ENCODE measurements around the gene OCRL.

The OCRL gene

GRCh38 chrX:129534816-129535578, 5.1 kb upstream of the OCRL start:
- no peak for ATAC-seq (ENCODE audit: insufficient read depth, low read depth)
- H3K4me2 ChIP-seq (ENCODE audit: insufficient read depth, low read length), result no peak overlapping the region
- no peaks in the 10 kb centered on the region for H3K79me2 ChIP-seq (ENCODE audit: insufficient read depth, low read length)
- no peaks in the 10 kb centered on the region for H3K27me3 ChIP-seq (ENCODE audit: insufficient read depth, low read length, poor library complexity)
- H3K9ac ChIP-seq (ENCODE audit: low read depth, low read length), result no peak overlapping the region
- H4K20me1 ChIP-seq (ENCODE audit: insufficient read depth, low read length), result no peaks in the 10 kb centered on the region
- H3K4me1 ChIP-seq (ENCODE audit: insufficient read depth, low read length), result peaks cover 4% of the 10 kb centered on the region
- no peak for DNase-seq
- no peaks in the 10 kb centered on the region for H3K36me3 ChIP-seq (ENCODE audit: insufficient read depth, low read length)
- H3K27ac ChIP-seq (ENCODE audit: low read length), result no peak overlapping the region
- no peaks in the 10 kb centered on the region for H3K9me3 ChIP-seq (ENCODE audit: insufficient read depth, low read length, severe bottlenecking)
- H3K4me3 ChIP-seq (ENCODE audit: low read depth in 1 of 2, low read length in 2 of 2), result no peak overlapping the region
- TF ChIP-seq CTCF (IDR thresholded peaks at IDR 0.05; ENCODE audit: borderline replicate concordance, extremely low read depth, low read length, poor library complexity, severe bottlenecking), result no peak
- TF ChIP-seq EZH2 (IDR thresholded peaks at IDR 0.05; ENCODE audit: borderline replicate concordance, low read depth, low read length, severe bottlenecking), result no peak
- no peak overlapping the region for H2AFZ ChIP-seq (ENCODE audit: low read depth, low read length)

- H3K4me2 ChIP-seq (ENCODE audit: insufficient read depth, low read length), result peak overlapping the region; percentile 96
- H3K9me3 ChIP-seq (ENCODE audit: insufficient read depth, low read length, severe bottlenecking), result no peaks in the 10 kb centered on the region
- peak; percentile 57 for ATAC-seq (ENCODE audit: insufficient read depth, low read depth)
- H3K4me1 ChIP-seq (ENCODE audit: insufficient read depth, low read length), result peaks cover 17% of the 10 kb centered on the region
- peak overlapping the region; percentile 90 for H2AFZ ChIP-seq (ENCODE audit: low read depth, low read length)
- no peaks in the 10 kb centered on the region for H4K20me1 ChIP-seq (ENCODE audit: insufficient read depth, low read length)
- no peaks in the 10 kb centered on the region for H3K27me3 ChIP-seq (ENCODE audit: insufficient read depth, low read length, poor library complexity)
- peak overlapping the region; percentile 67 for H3K9ac ChIP-seq (ENCODE audit: low read depth, low read length)
- peaks cover 4% of the 10 kb centered on the region; the same call in 1 of the 2 replicates for H3K36me3 ChIP-seq (ENCODE audit: insufficient read depth, low read length)
- peak overlapping the region; percentile 44 to 89; a peak in 3 of 4 replicates for H3K4me3 ChIP-seq (ENCODE audit: low read depth in 1 of 2, low read length in 2 of 2)
- DNase-seq, result peak; percentile 16
- no peaks in the 10 kb centered on the region for H3K79me2 ChIP-seq (ENCODE audit: insufficient read depth, low read length)
- TF ChIP-seq CTCF (IDR thresholded peaks at IDR 0.05; ENCODE audit: borderline replicate concordance, extremely low read depth, low read length, poor library complexity, severe bottlenecking), result no peak
- no peak for TF ChIP-seq EZH2 (IDR thresholded peaks at IDR 0.05; ENCODE audit: borderline replicate concordance, low read depth, low read length, severe bottlenecking)
- H3K27ac ChIP-seq (ENCODE audit: low read length), result peak overlapping the region; percentile 67
Measured at GRCh38 chrX:129540722-129541184, 694 bp downstream of the OCRL start.

- peaks cover 12% of the 10 kb centered on the region for H3K4me1 ChIP-seq (ENCODE audit: insufficient read depth, low read length)
- H3K9me3 ChIP-seq (ENCODE audit: insufficient read depth, low read length, severe bottlenecking), result no peaks in the 10 kb centered on the region
- no peak for TF ChIP-seq CTCF (IDR thresholded peaks at IDR 0.05; ENCODE audit: borderline replicate concordance, extremely low read depth, low read length, poor library complexity, severe bottlenecking)
- no peak for TF ChIP-seq EZH2 (IDR thresholded peaks at IDR 0.05; ENCODE audit: borderline replicate concordance, low read depth, low read length, severe bottlenecking)
- DNase-seq (no peak), ATAC-seq (ENCODE audit: insufficient read depth, low read depth) (no peak)
- H3K9ac ChIP-seq (ENCODE audit: low read depth, low read length), result no peak overlapping the region
- no peaks in the 10 kb centered on the region for H3K27me3 ChIP-seq (ENCODE audit: insufficient read depth, low read length, poor library complexity)
- no peak overlapping the region for H3K4me3 ChIP-seq (ENCODE audit: low read depth in 1 of 2, low read length in 2 of 2)
- no peaks in the 10 kb centered on the region for H3K79me2 ChIP-seq (ENCODE audit: insufficient read depth, low read length)
- H3K27ac ChIP-seq (ENCODE audit: low read length), result no peak overlapping the region
- peaks cover 17% of the 10 kb centered on the region; the same call in 1 of the 2 replicates for H3K36me3 ChIP-seq (ENCODE audit: insufficient read depth, low read length)
- H3K4me2 ChIP-seq (ENCODE audit: insufficient read depth, low read length), result no peak overlapping the region
- H4K20me1 ChIP-seq (ENCODE audit: insufficient read depth, low read length), result no peaks in the 10 kb centered on the region
- no peak overlapping the region for H2AFZ ChIP-seq (ENCODE audit: low read depth, low read length)
Measured at GRCh38 chrX:129544780-129545179, 4.7 kb downstream of the OCRL start.
